GM18868 (cell line): ENCODE results near the gene B3GNT8.
"Not testable (repeated sequence)": the region's sequence is repeated elsewhere in the genome, so short reads cannot be mapped to it uniquely, and the experiment has no call there.

Source experiments
- ATAC-seq: cut with Tn5 transposase; IDR thresholded peaks from one replicate; pipeline ENCODE4 v1.9.1; 2021; ENCODE audit warnings: mild to moderate bottlenecking, moderate library complexity; ENCODE audit not compliant: unreplicated experiment

B3GNT8 gene, protein sequence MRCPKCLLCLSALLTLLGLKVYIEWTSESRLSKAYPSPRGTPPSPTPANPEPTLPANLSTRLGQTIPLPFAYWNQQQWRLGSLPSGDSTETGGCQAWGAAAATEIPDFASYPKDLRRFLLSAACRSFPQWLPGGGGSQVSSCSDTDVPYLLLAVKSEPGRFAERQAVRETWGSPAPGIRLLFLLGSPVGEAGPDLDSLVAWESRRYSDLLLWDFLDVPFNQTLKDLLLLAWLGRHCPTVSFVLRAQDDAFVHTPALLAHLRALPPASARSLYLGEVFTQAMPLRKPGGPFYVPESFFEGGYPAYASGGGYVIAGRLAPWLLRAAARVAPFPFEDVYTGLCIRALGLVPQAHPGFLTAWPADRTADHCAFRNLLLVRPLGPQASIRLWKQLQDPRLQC

DNA sequence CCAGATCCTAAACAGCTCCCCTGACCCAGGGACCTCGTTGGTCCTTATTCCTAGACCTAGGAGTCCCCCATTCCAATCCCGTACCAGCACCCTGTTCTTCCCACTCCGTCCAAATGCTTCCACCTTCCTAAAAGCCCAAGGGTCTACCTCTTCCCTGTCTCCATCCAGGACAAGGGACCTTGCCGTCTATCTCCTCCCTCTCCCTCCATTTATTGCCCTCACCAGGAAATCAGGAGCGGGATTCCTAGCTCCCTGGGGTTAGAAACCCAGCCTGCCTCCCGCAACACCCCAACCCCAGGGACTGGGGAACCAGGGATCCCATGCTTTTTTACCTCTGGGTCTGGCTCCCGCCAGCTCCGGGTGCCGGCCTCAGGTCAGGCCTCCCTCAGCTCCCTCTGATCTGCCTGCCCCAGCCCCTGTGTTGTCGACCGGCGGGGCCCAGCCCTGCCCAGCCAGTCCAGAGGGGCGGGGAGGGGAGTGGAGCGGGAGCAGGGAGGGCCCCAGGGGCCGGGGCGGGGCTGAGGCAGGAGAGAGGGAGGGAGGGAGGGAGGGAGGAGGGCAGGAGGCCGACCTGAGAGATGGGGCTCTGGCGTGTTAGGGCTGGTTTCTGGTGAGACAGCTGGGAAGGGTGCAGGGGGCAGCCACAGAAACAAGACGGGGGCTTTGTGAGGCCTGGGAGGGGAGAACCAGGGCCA lies at the start of gene B3GNT8:
Gene B3GNT8, minus strand, starts transcription at position 423 of the 695 bp plus-strand sequence. CDS start 596 bp downstream, outside the sequence.
- no peak for ATAC-seq

DNA sequence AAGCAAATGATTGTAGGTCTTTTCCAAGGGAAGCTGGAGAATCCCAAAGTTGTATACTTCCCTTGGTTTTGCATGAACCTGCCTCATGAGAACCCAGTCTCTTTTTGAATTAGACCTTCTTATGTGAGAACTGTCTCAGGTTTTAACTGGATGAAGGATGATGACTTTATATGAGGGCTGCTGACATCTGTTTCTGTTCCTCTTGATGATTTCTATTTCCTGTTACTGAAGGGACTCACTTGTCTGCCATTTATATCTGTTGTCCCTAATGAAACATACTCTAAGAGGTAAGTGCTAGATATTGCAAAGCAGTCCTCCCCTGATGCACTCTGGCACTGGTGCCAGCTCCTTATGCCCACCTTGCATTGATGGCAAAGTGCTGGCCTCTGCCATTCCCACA lies 49.4 kb upstream of the B3GNT8 start:
- ATAC-seq = no peak

DNA sequence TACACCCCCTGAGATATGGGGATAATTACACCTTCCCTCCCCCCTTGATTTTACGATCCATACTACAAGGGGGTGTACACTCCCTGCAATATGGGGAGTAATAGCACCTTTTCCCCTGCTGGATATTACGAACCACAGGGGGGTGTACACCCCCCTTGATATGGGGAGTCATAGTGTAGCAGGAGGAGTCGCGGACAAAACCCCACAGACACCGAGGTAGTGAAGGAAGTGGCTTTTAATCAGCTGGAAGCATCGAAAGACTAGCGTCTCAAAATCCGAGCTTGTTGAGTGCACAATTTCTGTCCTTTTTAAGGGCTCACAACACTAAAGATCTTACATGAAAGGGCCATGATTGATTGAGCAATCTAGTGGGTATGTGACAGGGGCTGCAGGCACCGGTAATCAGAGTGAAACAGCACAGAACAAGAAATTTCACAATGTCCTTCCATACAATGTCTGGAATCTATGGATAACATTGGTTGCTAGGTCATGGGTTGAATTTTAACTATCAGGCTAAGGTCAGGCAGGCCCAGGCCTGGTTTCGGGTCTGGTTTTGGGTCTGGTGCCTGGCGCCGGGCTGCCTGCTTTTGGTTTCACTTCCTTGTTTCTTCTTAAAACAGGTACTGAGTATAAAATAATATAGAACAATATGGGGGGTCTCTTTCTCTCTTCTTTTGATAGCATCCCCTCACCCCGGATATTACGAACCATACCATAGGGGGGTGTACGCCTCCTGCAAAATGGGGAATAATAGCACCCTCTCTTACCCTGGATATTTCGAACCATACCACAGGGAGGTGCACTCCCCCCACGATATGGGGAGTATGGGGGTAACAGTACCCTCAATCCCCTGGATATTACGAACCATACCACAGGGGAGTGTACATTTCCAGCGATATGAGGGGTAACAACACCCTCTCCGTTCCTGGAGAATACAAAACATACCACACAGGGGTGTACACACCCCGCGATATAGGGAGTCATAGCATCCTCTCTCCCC lies 36.4 kb upstream of the B3GNT8 start:
- ATAC-seq = not testable (repeated sequence)

DNA sequence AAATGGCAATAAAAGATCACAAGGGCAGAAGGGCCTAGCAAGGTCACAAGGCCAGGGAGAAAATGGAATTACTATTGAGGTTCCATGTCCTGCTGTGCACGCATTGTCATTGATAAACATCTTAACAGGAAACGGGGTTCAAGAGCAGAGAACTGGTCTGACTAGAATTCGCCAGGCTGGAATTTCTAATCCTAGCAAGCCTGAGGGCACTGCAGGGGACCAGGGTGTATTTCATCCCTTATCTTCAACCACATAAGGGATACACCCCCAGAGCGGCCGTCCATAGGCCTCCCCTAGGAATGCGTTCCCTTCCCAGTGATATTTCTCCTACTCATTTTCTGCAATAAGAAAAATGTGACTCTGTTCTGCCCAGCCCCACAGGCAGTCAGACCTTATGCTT lies 35.3 kb upstream of the B3GNT8 start:
- ATAC-seq = no peak

DNA sequence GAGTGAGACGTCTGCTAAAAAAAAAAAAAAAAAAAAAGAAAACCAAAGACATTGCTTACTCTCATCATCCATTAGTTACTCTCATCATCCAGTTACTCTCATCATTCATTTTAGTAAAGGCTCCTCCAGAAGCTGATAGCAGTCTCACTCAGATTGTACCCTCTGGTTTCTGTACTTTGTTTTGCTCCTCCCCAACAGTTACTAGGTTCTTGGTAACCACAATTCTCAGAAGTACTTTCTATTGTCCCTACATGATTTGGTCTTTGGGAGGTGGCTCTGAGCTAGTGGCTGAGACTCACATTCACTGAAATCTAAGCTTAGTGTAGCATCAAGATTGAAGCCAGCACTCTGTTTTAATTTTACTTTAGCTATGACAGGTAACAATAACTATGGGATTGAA lies 30.1 kb upstream of the B3GNT8 start:
- ATAC-seq = peak; percentile 70

DNA sequence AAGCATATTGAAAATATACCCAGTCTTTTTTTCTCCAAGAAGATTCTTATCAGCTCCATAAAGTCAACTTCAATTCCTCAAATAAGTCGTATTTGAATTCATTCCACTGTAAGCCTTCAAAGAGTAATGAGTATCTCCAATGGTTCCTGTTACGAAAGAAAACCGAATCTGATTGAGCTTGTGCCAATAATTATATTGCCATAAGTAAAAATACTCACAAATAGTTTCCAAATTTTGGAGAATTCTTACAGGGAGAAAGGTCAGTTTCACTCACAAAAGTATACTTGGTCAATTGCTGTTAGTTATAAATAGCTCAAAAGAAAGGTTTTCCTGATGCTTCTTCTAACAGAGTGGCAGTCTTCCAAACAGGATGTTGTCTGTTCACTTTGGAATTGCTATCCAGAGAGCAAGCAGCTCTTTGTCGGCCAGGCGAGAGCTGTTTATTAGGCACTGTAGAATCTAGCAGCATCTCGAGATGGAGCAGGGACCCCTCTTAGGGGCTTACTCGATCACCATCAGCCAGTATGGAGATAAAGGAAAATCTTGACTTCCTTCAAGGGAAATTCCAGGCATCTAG lies 29.3 kb upstream of the B3GNT8 start:
- ATAC-seq = no peak

DNA sequence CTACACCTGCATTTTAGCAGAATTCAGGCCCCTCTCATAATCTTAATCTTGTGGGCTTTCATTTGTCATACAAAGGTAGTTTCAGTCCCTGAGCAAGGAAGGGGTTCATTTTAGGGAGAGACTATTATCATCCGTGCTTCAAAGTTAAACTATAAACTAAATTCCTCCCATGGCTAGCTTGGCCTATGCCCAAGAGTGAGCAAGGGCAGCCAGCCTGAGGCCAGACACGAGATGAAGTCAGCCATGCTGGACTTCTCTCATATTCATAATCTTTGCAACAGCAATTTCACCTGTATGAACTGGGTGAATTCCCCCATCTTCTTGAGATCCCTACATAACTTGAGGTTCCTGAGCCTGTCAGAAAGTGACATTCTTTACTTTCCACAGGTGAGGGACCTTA lies 28.8 kb upstream of the B3GNT8 start:
- no peak for ATAC-seq

DNA sequence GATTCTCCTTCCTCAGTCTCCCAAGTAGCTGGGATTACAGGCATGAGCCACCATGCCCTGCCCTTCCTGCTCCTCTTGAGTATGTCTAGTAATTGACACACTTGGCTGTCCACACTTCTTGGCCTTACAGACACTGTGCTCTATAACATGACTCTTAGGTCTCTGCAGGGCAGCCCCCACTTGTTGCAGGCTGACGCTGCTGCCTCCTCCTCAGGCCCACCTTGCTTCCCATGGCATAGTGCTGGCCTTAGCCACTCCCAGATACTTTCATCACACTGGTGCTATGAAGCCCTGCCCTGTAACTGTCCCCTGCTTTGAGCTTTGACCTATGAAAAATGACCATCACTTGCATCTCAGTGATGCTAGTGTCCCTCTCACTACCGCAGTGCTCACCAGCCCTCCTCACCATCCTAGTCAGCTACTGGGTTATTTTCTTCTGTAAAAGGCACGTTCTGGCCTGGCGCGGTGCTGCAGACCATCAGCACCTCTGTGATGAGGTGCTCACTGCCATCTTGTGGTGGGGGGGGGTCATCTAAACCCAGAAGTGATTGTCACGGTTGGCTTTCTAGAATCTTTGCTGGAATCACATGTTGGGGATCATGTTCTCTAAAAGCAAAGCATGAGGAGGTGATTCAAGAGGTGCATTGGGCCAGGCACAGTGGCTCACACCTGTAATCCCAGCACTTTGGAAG lies 25.6 kb upstream of the B3GNT8 start:
- no peak for ATAC-seq

DNA sequence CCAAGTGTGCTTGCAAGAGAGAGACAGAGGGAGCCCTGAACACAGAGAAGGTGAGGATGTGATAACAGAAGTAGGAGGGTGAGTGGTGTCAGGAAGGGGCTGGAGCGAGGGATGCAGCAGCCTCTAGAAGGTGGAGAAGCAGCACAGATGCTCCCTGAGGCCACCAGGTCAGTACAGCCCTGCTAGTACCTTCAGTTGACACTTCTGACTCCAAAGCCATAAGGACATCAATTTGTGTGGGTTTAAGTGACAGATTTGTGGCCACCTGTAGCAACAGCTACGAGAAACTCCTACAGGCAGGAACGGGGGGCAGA lies 22.6 kb upstream of the B3GNT8 start:
- ATAC-seq = no peak

DNA sequence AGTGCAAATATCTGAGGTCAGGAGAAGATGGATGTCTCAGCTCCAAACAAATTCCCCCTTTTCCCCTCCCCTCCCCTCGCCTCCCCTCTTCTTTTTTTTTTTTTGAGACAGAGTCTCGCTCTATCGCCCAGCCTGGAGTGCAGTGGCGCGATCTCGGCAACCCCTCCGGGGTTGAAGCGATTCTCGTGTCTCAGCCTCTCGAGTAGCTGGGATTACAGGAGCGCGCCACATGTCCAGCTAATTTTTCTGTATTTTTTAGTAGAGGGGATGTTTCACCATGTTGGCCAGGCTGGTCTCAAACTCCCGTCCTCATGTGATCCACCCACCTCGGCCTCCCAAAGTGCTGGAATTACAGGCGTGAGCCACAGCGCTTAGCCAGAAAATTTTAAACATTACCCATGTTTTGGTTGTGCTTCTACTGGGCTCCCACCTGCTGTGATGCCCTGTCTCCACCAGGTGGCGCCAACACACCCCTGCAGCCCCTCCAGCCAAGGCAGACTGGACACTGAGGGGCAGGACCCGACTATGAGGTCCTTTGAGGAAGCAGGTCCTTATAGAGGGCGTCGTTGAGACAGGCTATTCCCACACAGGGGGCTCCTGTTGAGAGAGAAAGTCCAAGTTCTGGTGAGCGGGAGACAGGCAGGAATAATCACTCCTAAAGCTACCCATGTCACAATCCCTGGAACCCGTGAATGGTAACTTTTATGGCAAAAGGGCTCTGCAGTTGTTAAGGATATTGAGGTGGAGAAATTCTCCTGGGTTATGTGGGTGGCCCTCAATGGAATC lies 22.1 kb upstream of the B3GNT8 start:
- ATAC-seq = peak; percentile 46

DNA sequence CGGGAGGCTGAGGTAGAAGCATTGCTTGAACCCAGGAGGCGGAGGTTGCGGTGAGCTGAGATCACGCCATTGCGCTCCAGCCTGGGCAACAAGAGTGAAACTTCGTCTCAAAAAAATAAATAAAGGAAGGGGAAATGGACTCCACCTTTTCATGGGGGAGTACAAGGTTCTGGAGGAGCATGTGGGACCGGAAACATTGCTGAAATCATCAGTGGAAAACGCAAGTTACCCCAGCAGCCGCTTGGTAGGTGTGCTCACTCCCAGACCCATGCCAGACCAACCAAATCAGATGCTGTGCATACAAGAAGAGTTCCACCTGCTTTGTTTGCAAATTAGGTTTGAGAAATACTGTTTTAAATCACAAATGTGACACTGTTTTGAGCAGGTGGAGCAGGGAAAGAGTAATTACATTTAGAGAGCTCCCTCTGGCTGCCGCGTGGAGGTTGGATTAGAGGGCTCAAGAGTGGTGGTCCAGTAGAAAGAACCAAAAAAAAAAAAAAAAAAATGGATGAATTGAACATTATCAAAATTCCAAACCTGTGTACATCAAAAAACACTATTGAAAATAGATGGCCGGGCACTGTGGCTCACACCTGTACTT lies 20.7 kb upstream of the B3GNT8 start:
- ATAC-seq = no peak

DNA sequence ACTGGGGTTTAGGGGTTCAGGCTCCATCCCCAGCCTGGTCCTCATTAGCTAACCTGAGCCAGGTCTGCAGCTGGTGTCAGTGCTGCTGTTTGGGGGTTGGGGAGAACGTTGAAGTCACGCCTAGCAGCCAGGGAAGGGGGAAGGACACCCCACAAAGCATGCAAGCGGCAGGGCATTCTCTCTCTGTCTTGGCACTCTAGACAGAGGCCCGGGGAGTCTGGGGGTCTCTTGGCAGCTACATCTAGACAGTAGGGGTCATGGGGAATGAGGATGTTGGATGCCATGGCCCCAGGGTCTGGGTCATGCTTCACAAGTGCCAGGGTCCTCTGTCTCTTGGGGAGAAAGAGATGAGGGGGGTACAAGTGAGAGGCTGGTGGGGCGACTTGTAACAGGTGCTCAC lies 18.4 kb upstream of the B3GNT8 start:
- no peak for ATAC-seq

DNA sequence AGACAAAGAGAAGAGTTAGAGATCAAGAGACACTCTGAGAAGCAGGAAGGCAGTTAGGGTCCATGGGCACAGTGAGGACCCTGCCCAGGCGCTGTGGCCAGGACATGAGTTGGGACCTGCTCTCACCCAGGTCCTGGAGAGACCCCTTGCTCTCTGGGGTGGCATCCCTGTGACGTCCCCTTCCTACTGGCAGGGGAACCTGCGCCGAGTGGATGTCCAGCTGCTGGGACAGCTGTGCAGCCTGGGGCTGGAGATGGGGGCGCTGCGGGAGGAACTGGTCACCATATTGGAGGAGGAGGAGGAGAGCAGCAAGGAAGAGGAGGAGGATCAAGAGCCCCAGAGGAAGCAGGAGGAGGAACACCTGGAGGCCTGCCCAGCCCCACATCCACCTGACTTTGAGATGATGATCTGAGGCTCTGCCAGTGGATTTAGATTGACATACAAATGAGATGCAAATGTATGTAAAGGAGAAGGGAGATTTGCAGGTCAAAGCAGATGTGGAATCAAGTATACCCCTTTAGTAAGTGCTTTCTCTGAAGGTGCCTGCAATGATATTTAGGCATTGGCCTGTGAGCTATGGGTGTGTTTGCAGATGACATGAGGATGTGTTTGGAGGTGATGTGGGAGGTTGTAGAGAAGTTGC lies 16.8 kb upstream of the B3GNT8 start:
- ATAC-seq = no peak

DNA sequence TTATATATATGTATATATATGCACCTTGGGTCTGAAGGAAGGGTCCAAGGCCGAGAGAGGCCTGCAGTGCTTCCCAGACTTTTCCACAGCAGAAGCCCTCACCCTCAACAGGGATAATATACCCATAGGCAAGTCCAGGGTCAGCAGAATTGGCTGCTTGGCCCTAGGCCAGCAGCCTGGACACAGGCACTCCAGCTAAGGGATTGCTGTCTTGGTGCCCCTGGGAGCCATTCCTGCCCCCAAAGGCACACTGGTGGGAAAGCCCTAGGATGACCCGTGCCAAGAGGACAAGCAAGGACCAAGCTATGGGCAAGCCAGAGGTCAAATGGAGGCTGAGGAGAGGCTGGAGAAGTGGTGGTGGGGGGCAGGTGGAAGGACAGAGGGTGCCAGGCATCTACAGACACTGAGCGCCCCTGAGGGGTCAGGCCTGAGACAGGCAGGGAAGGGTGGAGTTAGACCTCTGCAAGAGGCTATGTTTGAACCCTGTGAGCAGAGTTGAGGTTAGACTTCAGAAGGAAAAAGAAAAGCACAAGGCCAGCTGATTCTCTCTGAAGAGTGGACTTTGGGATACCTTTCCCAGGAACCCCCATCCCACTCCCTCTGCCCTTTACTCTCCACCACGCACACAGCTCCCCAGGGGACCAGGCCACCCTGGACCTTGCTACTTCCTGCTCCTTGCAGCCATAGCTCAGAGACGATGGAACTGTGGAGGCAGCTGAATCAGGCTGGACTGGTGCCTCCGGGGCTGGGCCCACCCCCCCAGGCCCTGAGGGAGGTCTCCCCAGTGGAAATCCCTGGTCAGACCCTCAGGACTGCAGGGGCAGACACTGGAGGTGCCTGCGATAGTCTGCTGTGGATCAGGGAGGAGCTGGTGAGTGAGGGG lies 15.5 kb upstream of the B3GNT8 start, which contains the start of gene ERICH4:
Gene ERICH4, plus strand, starts transcription at position 684 of the 883 bp plus-strand sequence. Its CDS starts 14 bp downstream, at position 698.
- no peak for ATAC-seq

DNA sequence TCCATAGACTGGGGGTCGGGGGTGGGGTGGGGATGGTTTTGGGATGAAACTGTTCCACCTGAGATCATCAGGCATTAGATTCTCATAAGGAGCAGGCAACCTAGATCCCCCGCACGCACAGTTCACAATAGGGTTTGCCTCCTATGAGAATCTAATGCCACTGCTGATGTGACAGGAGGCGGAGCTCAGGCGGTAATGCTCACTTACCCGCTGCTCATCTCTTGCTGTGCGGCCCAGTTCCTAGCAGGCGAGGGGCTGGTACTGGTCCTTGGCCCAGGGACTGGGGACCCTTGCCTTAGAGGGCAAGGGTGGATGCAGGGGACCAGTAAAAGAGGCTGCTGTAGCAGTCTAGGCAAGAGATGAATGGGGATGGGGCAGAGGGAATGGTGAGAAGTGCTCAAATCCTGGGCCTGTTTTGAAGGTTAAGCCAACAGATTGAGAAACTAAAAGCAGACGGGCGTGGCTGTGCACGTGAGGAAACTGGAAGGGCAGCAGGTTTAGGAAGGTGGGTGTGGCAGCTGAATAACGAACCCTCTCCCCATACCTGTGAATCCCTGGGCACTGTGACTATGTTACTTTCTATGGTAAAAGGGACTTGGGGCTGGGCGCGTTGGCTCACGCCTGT lies 14.3 kb upstream of the B3GNT8 start:
- ATAC-seq = no peak

DNA sequence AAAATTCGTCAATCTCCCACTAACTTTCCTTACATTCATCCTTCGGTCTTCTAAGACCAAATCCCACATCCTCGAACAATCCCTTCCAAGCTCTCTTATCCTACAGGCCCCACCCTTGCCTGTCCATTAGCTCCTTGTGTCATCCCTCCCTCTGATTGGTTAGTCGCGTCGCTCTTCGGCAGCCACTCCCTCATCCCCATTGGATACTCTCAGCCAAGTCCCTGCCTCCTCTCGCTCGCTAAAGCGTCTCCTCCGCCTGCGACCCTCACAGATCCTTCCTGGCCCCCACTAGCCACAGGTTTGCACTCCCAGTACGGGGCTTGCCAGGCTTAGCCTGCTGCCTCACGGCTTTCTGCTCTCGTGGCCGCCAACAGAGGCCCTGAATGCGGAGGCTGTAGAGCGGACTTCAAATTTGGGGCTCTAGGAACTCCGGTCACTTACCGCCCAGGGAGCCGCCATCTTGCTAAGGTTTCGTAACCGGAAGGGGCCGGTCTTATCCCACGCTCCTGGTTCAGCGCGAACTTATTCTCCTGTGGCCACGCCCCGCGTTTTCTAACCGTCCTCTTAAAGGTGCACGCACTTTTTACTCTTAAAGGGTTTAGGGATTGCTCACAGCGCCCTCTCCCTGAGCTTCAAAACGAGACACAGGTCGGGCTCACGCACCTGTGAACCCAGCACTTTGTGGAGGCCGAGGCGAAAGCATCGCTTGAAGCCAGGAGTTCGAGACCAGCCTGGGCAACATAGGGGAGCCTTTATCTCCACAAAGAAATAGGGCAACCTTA lies 12.5 kb upstream of the B3GNT8 start, which contains the start of gene DMAC2:
Gene DMAC2, minus strand, starts transcription at position 472 of the 782 bp plus-strand sequence. Its CDS starts 13 bp downstream, at position 459.
- peak; percentile 92 for ATAC-seq
